ENCODE measurements around the gene CTSZ.
"Not testable (repeated sequence)": the region's sequence is repeated elsewhere in the genome, so short reads cannot be mapped to it uniquely, and the experiment has no call there.

Gene CTSZ

DNA sequence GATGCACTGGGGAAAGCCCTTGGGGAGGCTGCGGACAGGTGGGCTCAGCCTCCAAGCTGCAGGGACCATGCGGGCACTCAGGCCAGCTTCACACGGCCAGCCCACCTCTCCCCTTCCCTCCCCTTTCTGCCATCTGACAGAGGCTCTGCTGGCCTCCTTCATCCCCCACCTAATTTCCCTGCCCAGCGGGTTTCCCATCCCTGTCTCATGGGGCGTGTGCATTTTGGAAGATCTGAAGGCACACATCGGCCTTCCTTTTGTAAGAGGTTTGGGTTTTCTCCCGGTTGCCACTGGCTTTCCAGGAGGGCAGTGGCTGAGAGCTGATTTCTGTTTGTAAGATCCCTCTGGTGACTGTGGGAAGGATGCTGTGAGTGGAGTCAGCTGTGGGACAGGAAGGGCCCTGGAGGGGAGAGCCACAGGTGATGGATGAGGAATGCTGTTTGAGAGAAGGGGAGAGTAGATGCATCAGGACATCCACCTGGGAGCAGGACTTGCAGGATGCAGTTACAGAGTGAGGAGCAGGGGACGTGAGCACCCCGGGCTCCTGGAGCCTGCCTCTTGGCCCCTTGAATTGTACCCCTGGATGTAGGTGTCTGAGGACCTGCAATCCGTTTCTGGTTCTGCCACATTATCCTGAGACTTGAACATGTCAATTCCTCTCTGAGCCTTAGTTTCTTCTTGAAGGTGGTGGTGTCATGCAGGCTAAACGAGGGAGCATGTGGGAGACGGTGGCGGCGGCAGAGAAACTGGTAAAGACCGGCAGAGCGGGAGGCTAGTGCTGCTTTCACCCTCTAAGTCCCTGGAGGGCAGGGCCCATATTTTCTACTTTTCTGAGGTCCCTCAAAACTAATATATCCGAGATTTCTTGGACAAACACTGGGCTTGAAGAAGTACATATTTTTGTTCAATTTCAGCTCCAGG, 6.2 kb upstream of the CTSZ start:
- DNase-seq (ENCODE audit: low read depth, low spot score), result no peak

- not testable (repeated sequence) for DNase-seq (ENCODE audit: low read depth, low spot score)
Measured at GRCh38 chr20:59011874-59012157, 4.8 kb upstream of the CTSZ start.

- no peak for DNase-seq (ENCODE audit: low read depth, low spot score)
Measured at GRCh38 chr20:59010995-59011873, 4.2 kb upstream of the CTSZ start.

- no peak for DNase-seq (ENCODE audit: low read depth, low spot score)
Measured at GRCh38 chr20:59010321-59010994, 3.4 kb upstream of the CTSZ start.

DNA sequence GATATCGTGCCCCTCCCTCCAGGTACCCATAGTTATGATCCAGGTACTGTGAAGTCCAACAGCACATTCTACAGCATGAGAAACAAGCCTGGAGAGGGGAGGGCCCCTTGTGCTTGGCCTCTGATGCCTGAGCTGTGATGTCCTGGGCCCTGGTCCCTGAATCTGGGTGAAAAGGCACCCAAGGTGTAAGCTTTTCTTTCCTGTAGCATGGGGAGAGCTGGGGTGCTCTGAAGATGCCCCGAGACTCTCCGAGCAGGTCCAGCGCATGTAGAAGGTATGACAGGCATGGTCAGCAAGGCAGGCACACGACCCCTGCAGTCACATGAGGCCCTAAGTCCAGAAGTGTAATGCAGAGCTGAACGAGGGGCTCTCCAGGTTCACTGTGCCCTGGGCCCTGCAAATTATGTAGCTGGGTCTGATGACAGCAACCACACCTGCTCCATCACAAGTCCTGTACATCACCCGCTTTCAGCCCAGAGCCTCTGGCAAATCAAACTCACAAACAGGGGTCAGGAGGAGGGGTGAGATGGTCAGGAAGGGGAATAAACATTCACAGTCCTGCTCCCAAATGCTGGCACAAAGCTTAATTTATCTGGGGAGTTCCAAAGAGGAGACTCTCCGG, 1.8 kb upstream of the CTSZ start:
- DNase-seq (ENCODE audit: low read depth, low spot score), result no peak

- DNase-seq (ENCODE audit: low read depth, low spot score), result no peak
Measured at GRCh38 chr20:59007665-59008511, 834 bp upstream of the CTSZ start.

- no peak for DNase-seq (ENCODE audit: low read depth, low spot score)
Measured at GRCh38 chr20:59006167-59006863, 739 bp downstream of the CTSZ start.

DNA sequence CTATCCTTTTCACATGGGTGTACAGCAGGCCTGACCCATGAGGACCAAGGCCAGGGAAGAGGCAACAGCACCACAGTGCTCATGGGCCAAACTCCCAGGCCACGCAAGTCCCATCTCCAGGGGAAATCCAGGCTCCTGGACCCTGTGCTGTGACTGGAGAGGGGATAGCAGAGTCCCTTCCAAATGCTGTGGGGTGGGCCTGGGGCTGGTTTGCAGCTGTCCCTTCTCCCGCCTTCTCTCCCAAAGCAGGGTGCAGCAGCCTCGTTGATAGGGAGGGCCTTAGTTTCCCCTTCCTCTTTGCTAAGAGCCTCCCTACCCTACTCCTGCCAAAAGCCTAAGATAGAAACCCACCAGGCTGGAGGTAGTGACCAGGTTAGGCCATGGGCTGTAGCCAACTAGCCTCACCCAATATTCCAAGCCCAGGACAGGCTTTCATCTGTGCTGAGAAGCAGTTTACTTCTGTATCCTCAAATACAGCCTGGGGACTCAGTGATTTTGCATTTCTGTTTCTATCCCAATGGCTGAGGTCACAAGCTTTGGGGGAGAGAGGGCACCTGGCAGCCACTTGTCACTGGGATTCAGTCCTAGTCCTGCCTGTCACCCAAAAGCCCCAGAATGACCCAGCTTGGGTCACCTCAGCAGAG, 1.4 kb downstream of the CTSZ start:
- no peak for DNase-seq (ENCODE audit: low read depth, low spot score)

DNA sequence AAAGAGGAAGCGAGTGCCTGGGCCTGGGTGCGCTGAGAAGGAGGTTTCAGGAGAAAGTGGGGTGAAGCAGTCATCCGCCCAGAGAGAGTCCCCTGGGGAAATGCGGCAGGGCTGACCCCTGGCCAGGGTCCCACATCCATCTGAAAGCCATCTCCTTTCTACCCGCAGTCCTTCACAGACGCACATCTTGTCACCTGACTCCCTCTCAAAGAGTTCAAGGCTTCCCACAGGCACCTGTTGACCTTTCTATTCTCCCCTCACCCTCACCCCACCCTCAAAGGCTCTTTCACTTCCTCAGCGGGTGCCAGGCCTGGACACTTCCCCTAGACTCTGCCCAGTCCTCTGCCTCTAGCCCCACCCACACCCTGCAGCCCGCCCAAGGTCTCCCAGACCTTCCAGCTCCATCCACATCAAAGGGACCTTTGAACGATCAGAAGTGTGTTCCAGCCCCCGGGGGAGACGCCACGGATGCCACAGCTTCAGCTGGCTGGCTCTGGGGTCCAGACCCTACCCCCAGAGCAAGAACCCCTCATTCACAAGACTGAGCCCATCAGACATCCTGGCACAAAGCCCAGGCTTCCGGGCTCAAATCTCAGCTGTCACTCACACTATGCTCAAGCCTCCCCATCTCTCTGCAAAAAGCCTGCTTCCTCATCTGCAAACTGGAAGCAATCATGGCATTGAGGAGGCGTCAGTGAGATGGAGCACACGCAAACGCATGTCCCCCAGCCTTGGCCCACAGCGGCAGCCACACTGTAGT, 2.1 kb downstream of the CTSZ start:
- DNase-seq (ENCODE audit: low read depth, low spot score), result no peak

GRCh38 chr20:59004493-59004762, 2.6 kb downstream of the CTSZ start:
- DNase-seq (ENCODE audit: low read depth, low spot score), result no peak

DNA sequence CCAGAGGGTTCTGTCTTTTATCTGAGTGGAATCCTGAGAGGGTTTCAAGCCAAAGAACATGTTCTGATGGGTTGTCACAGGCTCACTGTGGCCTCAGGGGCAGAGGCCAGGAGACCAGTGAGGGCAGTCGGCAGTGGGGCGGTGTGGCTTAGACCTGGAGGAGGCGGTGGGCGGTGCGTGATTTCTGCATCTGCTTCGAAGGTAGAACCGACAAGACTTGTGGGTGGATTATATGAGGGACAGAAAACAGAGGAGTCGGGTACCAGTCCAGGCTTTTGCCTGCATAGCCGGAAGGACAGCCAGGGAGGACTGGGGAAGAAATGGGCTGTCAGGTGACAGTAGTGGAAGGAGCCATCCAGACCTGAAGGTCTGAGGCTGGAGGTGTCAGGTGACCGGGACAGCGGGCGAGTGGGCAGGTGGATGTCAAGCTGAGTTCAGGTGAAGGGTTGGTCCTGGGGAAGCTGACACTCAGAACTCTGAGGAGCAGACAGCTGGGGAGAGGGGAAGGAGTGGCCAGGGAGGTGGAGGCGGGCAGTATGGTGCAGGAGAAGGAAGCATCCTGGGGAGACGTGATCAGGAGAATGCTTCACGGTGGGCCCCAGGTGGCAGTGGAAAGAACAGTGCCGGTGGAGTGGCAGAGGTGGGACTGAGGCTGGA, 3.1 kb downstream of the CTSZ start:
- no peak for DNase-seq (ENCODE audit: low read depth, low spot score)

- no peak for DNase-seq (ENCODE audit: low read depth, low spot score)
Measured at GRCh38 chr20:59002874-59003399, 4.1 kb downstream of the CTSZ start.

GRCh38 chr20:59002388-59002787, 4.7 kb downstream of the CTSZ start:
- DNase-seq (ENCODE audit: low read depth, low spot score), result no peak

GRCh38 chr20:59001449-59002171, 5.4 kb downstream of the CTSZ start:
- no peak for DNase-seq (ENCODE audit: low read depth, low spot score)

- no peak for DNase-seq (ENCODE audit: low read depth, low spot score)
Measured at GRCh38 chr20:59001068-59001448, 6.0 kb downstream of the CTSZ start.

DNA sequence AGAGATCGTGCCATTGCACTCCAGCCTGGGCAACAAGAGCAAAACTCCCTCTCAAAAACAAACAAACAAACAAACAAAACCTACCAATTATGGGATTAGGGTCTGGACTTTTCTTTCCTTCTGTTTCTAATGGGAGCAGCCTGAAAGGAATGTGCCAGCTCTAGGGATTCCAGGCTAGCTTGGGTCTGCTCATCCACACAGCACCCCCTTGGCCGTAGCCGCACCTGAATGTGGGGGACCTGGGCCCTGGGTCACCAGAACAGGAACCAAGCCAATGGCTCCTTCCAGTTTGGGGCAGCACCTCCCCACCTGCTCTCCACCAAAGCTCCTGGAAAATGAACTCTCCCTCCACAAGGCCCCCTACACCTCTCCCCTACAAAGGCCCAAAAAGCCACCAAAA, 6.7 kb downstream of the CTSZ start:
- no peak for DNase-seq (ENCODE audit: low read depth, low spot score)

- no peak for DNase-seq (ENCODE audit: low read depth, low spot score)
Measured at GRCh38 chr20:58998656-58999055, 8.4 kb downstream of the CTSZ start.

All from ELF-1 (cell line).